Fibroblast of pulmonary artery (primary cell): Measurements from ENCODE around the gene MAGEH1.
"Not testable (repeated sequence)": the region's sequence is repeated elsewhere in the genome, so short reads cannot be mapped to it uniquely, and the experiment has no call there.

Experiments
- DNase-seq: peaks from one replicate; pipeline ENCODE4 v3.0.0-alpha.2; 2010; ENCODE audit warnings: low read depth
- H3K4me3 ChIP-seq: replicated peaks from 2 replicates; pipeline ENCODE4 v1.5.1; 2011; ENCODE audit warnings: low read depth, mild to moderate bottlenecking, control low read depth, low read length, moderate library complexity
- CTCF ChIP-seq: IDR thresholded peaks from 2 replicates; pipeline ENCODE4 v1.5.1; 2011; ENCODE audit warnings: mild to moderate bottlenecking, control low read depth, low read length, inconsistent platforms; ENCODE audit errors: missing control alignments

The MAGEH1 gene

GRCh38 chrX:55479956-55480355, 28.0 kb downstream of the MAGEH1 start:
- H3K4me3 ChIP-seq, DNase-seq: not testable (repeated sequence)

GRCh38 chrX:55480390-55481062, 28.6 kb downstream of the MAGEH1 start:
- H3K4me3 ChIP-seq: no peak overlapping the region
- TF ChIP-seq CTCF: no peak
- no peak for DNase-seq

GRCh38 chrX:55484948-55485347, 33.0 kb downstream of the MAGEH1 start:
- no peak for TF ChIP-seq CTCF
- no peak for DNase-seq
- H3K4me3 ChIP-seq: no peak overlapping the region

- no peak for TF ChIP-seq CTCF
- no peak for DNase-seq
These were observed 34.8 kb downstream of the MAGEH1 start for GRCh38 chrX:55486736-55487135.

GRCh38 chrX:55487143-55487542, 35.2 kb downstream of the MAGEH1 start:
- DNase-seq: no peak
- no peak overlapping the region for H3K4me3 ChIP-seq
- no peak for TF ChIP-seq CTCF

More at GRCh38 chrX:55486736-55487135, 34.8 kb downstream of the MAGEH1 start:
- no peak overlapping the region for H3K4me3 ChIP-seq

- TF ChIP-seq CTCF: no peak
- no peak for DNase-seq
- H3K4me3 ChIP-seq: peak overlapping the region; percentile 71
These were observed 36.2 kb downstream of the MAGEH1 start for GRCh38 chrX:55488006-55488592.

- no peak for TF ChIP-seq CTCF
- peak overlapping the region; percentile 71 for H3K4me3 ChIP-seq
These were observed 36.8 kb downstream of the MAGEH1 start for GRCh38 chrX:55488593-55489313.

More at GRCh38 chrX:55488593-55489313, 36.8 kb downstream of the MAGEH1 start:
- DNase-seq: peak; percentile 33
